ENCODE results near the gene PRDM5. TPM values are rescaled to one million over a fixed set of nuclear protein-coding genes. Genes with fewer than 3 reads are reported as not detected.

PRDM5 gene
- total RNA-seq, 2 experiments from 2014 or later = 0.14 to 0.22 TPM

DNA sequence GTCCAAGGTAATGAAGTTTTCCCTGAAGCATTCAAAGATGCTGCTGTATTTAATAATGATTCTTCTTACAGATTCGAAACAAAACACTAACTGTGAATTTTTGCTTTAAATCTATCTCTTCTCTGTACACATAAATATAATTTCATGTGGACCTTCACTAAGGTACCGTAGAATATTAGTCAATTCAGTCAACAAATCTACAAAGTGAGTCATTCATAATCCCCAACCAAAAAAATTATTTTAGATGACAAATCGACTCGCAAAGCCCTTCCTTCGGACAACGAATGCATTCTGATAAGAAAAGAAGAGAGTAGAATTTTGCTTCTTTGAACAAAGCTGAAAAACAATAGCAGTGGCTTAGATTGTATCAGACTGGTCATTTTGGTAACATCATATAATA, 95.7 kb downstream of the PRDM5 start:
- Mint-ChIP-seq H3K27me3 (no peaks in the 10 kb centered on the region), H3K4me3 (no peak overlapping the region), H3K4me1 (ENCODE audit: low read depth) (no peaks in the 10 kb centered on the region), H3K9me3 (no peaks in the 10 kb centered on the region), H3K27ac (no peak overlapping the region), H3K36me3 (ENCODE audit: low read depth) (no peaks in the 10 kb centered on the region)
- Histone ChIP-seq H3K27me3 (ENCODE audit: control insufficient read depth in 1 of 2, insufficient read depth in 2 of 2, low read length in 2 of 2) (no peaks in the 10 kb centered on the region), H3K4me3 (ENCODE audit: low read length) (no peak overlapping the region), H3K27ac (ENCODE audit: low read depth in 1 of 2, low read length in 2 of 2) (no peak overlapping the region), H3K36me3 (ENCODE audit: insufficient read depth, low read length) (no peaks in the 10 kb centered on the region), H3K4me1 (ENCODE audit: insufficient read depth, low read length) (no peaks in the 10 kb centered on the region), H3K9me3 (ENCODE audit: control insufficient read depth in 1 of 2, insufficient read depth in 1 of 2, low read length in 2 of 2) (no peaks in the 10 kb centered on the region)
- CTCF ChIA-PET = no interaction called here
- POLR2A ChIA-PET = interaction anchor here (0.8 kb wide), 1 partner anchor 1170 kb away, joined by 3 read pairs; no protein-coding TSS in a partner anchor
- ATAC-seq (ENCODE audit: poor library complexity) (no peak), DNase-seq (no peak)
- intact Hi-C loops (cut with DNase I, micrococcal nuclease) = no loop called here
- TF ChIP-seq, protein P1, sequence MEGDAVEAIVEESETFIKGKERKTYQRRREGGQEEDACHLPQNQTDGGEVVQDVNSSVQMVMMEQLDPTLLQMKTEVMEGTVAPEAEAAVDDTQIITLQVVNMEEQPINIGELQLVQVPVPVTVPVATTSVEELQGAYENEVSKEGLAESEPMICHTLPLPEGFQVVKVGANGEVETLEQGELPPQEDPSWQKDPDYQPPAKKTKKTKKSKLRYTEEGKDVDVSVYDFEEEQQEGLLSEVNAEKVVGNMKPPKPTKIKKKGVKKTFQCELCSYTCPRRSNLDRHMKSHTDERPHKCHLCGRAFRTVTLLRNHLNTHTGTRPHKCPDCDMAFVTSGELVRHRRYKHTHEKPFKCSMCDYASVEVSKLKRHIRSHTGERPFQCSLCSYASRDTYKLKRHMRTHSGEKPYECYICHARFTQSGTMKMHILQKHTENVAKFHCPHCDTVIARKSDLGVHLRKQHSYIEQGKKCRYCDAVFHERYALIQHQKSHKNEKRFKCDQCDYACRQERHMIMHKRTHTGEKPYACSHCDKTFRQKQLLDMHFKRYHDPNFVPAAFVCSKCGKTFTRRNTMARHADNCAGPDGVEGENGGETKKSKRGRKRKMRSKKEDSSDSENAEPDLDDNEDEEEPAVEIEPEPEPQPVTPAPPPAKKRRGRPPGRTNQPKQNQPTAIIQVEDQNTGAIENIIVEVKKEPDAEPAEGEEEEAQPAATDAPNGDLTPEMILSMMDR (IDR thresholded peaks at IDR 0.05) = no peak

DNA sequence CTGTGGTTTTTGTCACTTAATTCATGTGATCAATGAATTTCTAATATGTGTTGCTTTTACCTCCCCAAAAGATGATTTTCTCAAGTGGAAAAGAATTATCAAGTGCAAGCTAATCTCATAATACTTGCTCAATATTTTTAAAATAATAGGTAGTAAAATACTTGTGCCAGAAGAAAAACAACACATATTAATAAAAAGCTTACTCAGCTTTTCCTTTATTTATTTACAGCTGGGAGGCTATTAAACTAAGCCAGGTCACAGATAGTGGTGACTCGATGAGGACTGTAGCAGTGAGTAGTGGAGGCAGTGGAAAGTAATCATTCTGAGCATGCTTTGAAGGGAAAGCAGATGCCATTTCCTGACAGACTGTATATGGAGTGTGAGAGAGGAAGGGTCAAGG, 96.1 kb downstream of the PRDM5 start:
- TF ChIP-seq, protein P1 (IDR thresholded peaks at IDR 0.05) = no peak

DNA sequence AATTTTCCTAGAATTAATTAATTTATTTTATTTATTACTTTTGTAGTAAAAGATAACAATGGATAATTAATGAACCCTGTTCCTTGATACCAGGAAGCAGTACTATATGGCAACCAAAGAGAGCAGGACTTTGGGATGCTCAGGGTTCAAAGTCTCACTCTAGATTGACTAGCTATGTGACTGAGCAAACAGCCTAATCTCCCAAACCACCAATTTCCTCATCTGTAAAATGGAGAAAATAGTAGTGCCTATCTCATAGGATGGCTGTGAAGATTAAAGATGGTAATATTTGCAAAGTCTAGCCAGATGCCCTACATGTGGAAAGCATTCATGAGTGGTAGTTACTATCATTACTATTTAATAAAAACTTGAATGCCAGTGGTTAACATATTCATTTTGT, 97.6 kb downstream of the PRDM5 start:
- H3K4me1 ChIP-seq (ENCODE audit: insufficient read depth, low read length) = no peaks in the 10 kb centered on the region
- H3K4me3 ChIP-seq (ENCODE audit: low read length) = no peak overlapping the region
- H3K27me3 Mint-ChIP-seq = no peaks in the 10 kb centered on the region
- H3K9me3 ChIP-seq (ENCODE audit: control insufficient read depth in 1 of 2, insufficient read depth in 1 of 2, low read length in 2 of 2) = no peaks in the 10 kb centered on the region
- DNase-seq (no peak), ATAC-seq (ENCODE audit: poor library complexity) (no peak)
- TF ChIP-seq, protein P1 (IDR thresholded peaks at IDR 0.05) = no peak
- no peak overlapping the region for H3K4me3 Mint-ChIP-seq
- H3K36me3 ChIP-seq (ENCODE audit: insufficient read depth, low read length) = no peaks in the 10 kb centered on the region
- no peak overlapping the region for H3K27ac ChIP-seq (ENCODE audit: low read depth in 1 of 2, low read length in 2 of 2)
- no peaks in the 10 kb centered on the region for H3K9me3 Mint-ChIP-seq
- POLR2A ChIA-PET = no interaction called here
- no peak overlapping the region for H3K27ac Mint-ChIP-seq
- intact Hi-C loops (cut with DNase I, micrococcal nuclease) = no loop called here
- CTCF ChIA-PET = no interaction called here
- H3K27me3 ChIP-seq (ENCODE audit: control insufficient read depth in 1 of 2, insufficient read depth in 2 of 2, low read length in 2 of 2) = no peaks in the 10 kb centered on the region
- H3K4me1 Mint-ChIP-seq (ENCODE audit: low read depth) = no peaks in the 10 kb centered on the region
- H3K36me3 Mint-ChIP-seq (ENCODE audit: low read depth) = no peaks in the 10 kb centered on the region

More for the DNA sequence above, 96.1 kb downstream of the PRDM5 start:
- no peaks in the 10 kb centered on the region for H3K9me3 Mint-ChIP-seq
- DNase-seq (no peak), ATAC-seq (ENCODE audit: poor library complexity) (no peak)
- H3K4me3 Mint-ChIP-seq = no peak overlapping the region
- Histone ChIP-seq H3K9me3 (ENCODE audit: control insufficient read depth in 1 of 2, insufficient read depth in 1 of 2, low read length in 2 of 2) (no peaks in the 10 kb centered on the region), H3K4me1 (ENCODE audit: insufficient read depth, low read length) (no peaks in the 10 kb centered on the region), H3K27me3 (ENCODE audit: control insufficient read depth in 1 of 2, insufficient read depth in 2 of 2, low read length in 2 of 2) (no peaks in the 10 kb centered on the region), H3K4me3 (ENCODE audit: low read length) (no peak overlapping the region), H3K27ac (ENCODE audit: low read depth in 1 of 2, low read length in 2 of 2) (no peak overlapping the region), H3K36me3 (ENCODE audit: insufficient read depth, low read length) (no peaks in the 10 kb centered on the region)
- intact Hi-C loops (cut with DNase I, micrococcal nuclease) = no loop called here
- no peaks in the 10 kb centered on the region for H3K4me1 Mint-ChIP-seq (ENCODE audit: low read depth)
- no peaks in the 10 kb centered on the region for H3K36me3 Mint-ChIP-seq (ENCODE audit: low read depth)
- no peaks in the 10 kb centered on the region for H3K27me3 Mint-ChIP-seq
- H3K27ac Mint-ChIP-seq = no peak overlapping the region
- ChIA-PET POLR2A (interaction anchor here (0.8 kb wide), 1 partner anchor 1171 kb away, joined by 3 read pairs; no protein-coding TSS in a partner anchor), CTCF (no interaction called here)

Measured in CD4-positive, alpha-beta T cell (primary cell).